CD4-positive, CD25-positive, alpha-beta regulatory T cell (primary cell): ENCODE data around the gene MINDY4. TPM values are rescaled to one million over a fixed set of nuclear protein-coding genes. Genes with fewer than 3 reads are reported as not detected.

Source experiments
- ATAC-seq, 2 donors: fragments of 150-1000 bp; cut with Tn5 transposase; one replicate each; pipeline ENCODE4 v1.10.0; 2021; ENCODE audit warnings: low read depth in 2 of 2, moderate number of reproducible peaks in 2 of 2, moderate library complexity in 1 of 2
- DNase-seq, 3 donors: peaks; one replicate each; pipeline versions ENCODE4 v3.0.0 to v3.0.0-alpha.2; 2012 to 2022; ENCODE audit warnings: mixed read lengths in 1 of 3
- H3K27ac ChIP-seq: one replicate; pipeline ENCODE4 v1.7.0; 2013; ENCODE audit warnings: mild to moderate bottlenecking, low read length; ENCODE audit not compliant: insufficient read depth, poor library complexity, severe bottlenecking
- H3K27me3 ChIP-seq: one replicate; pipeline ENCODE4 v1.7.0; 2013; ENCODE audit warnings: low read length; ENCODE audit not compliant: control insufficient read depth, insufficient read depth
- H3K36me3 ChIP-seq: one replicate; pipeline ENCODE4 v1.7.0; 2013; ENCODE audit warnings: mild to moderate bottlenecking, low read length, moderate library complexity; ENCODE audit not compliant: control insufficient read depth, insufficient read depth
- H3K4me1 ChIP-seq: 2 replicates; pipeline ENCODE4 v1.7.0; 2013; ENCODE audit warnings: mild to moderate bottlenecking, low read length; ENCODE audit not compliant: insufficient read depth, control insufficient read depth, poor library complexity, severe bottlenecking
- H3K4me3 ChIP-seq: one replicate; pipeline ENCODE4 v1.7.0; 2013; ENCODE audit warnings: low read depth, mild to moderate bottlenecking, low read length, moderate library complexity
- H3K9me3 ChIP-seq, 2 experiments: 1 replicate in 1 of 2; 2 replicates in 1 of 2; pipeline ENCODE4 v1.7.0; 2013; ENCODE audit warnings: low read length in 2 of 2, mild to moderate bottlenecking in 1 of 2, moderate library complexity in 1 of 2; ENCODE audit not compliant: control insufficient read depth in 2 of 2
- H3K27ac Mint-ChIP-seq, 3 donors: one replicate each; pipeline ENCODE4 v1.8.0; 2020 to 2022; ENCODE audit warnings: mild to moderate bottlenecking in 3 of 3, mixed read lengths in 3 of 3, moderate library complexity in 2 of 3
- H3K27me3 Mint-ChIP-seq: one replicate; pipeline ENCODE4 v1.8.0; 2022; ENCODE audit warnings: mild to moderate bottlenecking, mixed read lengths
- H3K36me3 Mint-ChIP-seq: one replicate; pipeline ENCODE4 v1.8.0; 2020; ENCODE audit warnings: mixed read lengths
- H3K4me1 Mint-ChIP-seq, 4 donors: one replicate each; pipeline ENCODE4 v1.8.0; 2020 to 2022; ENCODE audit warnings: mixed read lengths in 4 of 4, mild to moderate bottlenecking in 1 of 4
- H3K4me3 Mint-ChIP-seq, 4 donors: one replicate each; pipeline ENCODE4 v1.8.0; 2020 to 2022; ENCODE audit warnings: mild to moderate bottlenecking in 4 of 4, mixed read lengths in 4 of 4, moderate library complexity in 3 of 4
- H3K9me3 Mint-ChIP-seq, 7 donors: one replicate each; pipeline ENCODE4 v1.8.0; 2020 to 2022; ENCODE audit warnings: mixed read lengths in 7 of 7, mild to moderate bottlenecking in 3 of 7, moderate library complexity in 2 of 7
- polyA plus RNA-seq, 4 donors: library from polyadenylated mRNA; unstranded; fragments of 300-500 nt; fragmentation: Illumina TruSeq; gene quantifications; one replicate each; pipeline ENCODE4 v1.2.3, GENCODE V29; 2021
- total RNA-seq: library from RNA; stranded (reverse); gene quantifications from one replicate; pipeline ENCODE4 v1.2.3, GENCODE V29; 2022

MINDY4 gene
- total and polyA plus RNA-seq, 5 donors from 2014 or later = 0.17 to 1.0 (median 0.52) TPM

GRCh38 chr7:30735631-30736030 is 35.6 kb upstream of the MINDY4 start:
- DNase-seq (no peak), ATAC-seq (no peak)
- Mint-ChIP-seq H3K4me3 (no peak overlapping the region), H3K27me3 (no peaks in the 10 kb centered on the region), H3K27ac (peak overlapping the region in 2 of 3 donors; percentile 23 to 88), H3K36me3 (no peaks in the 10 kb centered on the region), H3K4me1 (peaks cover 12 to 74% (median 26%) of the 10 kb centered on the region in 4 donors), H3K9me3 (peaks cover 0 to 1% (median 0%) of the 10 kb centered on the region in 7 donors)
- Histone ChIP-seq H3K27me3 (no peaks in the 10 kb centered on the region), H3K36me3 (no peaks in the 10 kb centered on the region), H3K4me3 (no peak overlapping the region), H3K4me1 (peaks cover 41% of the 10 kb centered on the region), H3K27ac (no peak overlapping the region), H3K9me3 (no peaks in the 10 kb centered on the region)

DNA sequence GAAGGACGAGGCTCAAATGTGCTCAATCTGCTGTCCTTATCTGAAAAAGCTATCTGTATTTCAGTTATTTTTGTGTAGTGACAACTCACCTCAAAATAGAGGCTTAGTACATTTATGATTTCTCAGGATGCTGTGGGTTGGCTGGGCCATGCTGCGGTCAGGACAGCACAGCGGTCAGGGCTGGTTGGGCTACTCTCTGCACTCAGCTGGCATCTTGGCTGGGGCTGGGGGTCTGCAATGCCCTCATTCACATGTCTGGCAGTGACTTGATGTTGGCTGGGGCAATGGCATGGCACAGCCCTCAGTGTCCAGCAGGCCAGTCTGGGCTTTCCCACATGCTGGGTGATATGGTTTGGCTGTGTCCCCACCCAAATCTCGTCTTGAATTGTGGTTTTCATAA is 34.9 kb upstream of the MINDY4 start:
- Mint-ChIP-seq H3K27me3 (no peaks in the 10 kb centered on the region), H3K36me3 (no peaks in the 10 kb centered on the region), H3K4me1 (peaks cover 12 to 73% (median 25%) of the 10 kb centered on the region in 4 donors), H3K27ac (peak overlapping the region in 1 of 3 donors; percentile 67), H3K9me3 (peaks cover 0 to 1% (median 0%) of the 10 kb centered on the region in 7 donors), H3K4me3 (no peak overlapping the region)
- ATAC-seq = no peak
- Histone ChIP-seq H3K4me3 (no peak overlapping the region), H3K4me1 (peaks cover 39% of the 10 kb centered on the region), H3K9me3 (no peaks in the 10 kb centered on the region), H3K27me3 (no peaks in the 10 kb centered on the region), H3K27ac (no peak overlapping the region), H3K36me3 (no peaks in the 10 kb centered on the region)
- no peak for DNase-seq

- peak overlapping the region; percentile 13 to 76 (median 68) for H3K4me3 Mint-ChIP-seq
- H3K4me3 ChIP-seq = peak overlapping the region; percentile 65
- H3K4me1 Mint-ChIP-seq = peaks cover 12 to 60% (median 28%) of the 10 kb centered on the region in 4 donors
- no peaks in the 10 kb centered on the region for H3K27me3 Mint-ChIP-seq
- no peaks in the 10 kb centered on the region for H3K36me3 ChIP-seq
- no peaks in the 10 kb centered on the region for H3K27me3 ChIP-seq
- H3K4me1 ChIP-seq = peaks cover 38% of the 10 kb centered on the region
- DNase-seq (peak in 2 of 3 donors; percentile 45 to 66), ATAC-seq (peak; percentile 58 to 68)
- peak overlapping the region; percentile 66 for H3K27ac ChIP-seq
- no peaks in the 10 kb centered on the region for H3K9me3 ChIP-seq
- peak overlapping the region; percentile 94 to 99 (median 95) for H3K27ac Mint-ChIP-seq
- no peaks in the 10 kb centered on the region for H3K36me3 Mint-ChIP-seq
- H3K9me3 Mint-ChIP-seq = peaks cover 0 to 1% (median 0%) of the 10 kb centered on the region in 7 donors
These were observed 32.9 kb upstream of the MINDY4 start for GRCh38 chr7:30738026-30738915.

DNA sequence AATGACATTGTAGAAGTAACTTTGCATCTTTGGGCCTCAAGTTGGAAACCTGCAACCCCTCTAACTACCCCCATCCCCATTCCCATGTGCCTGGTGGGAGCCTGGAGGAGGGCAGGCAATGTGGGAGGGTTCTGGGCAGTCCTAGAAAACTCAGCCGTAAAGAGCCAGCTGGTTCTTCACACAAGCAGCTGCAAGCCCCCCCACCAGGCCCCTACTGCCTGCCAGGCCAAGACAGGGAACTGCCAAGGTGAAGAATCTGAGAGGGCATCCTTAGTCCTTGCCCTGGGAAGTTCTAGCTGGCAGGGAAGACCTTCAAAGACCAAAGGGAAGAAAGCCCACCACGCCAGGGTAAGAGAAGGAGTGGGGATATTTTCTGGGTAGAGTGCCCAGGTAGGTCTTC is 31.5 kb upstream of the MINDY4 start:
- Histone ChIP-seq H3K27me3 (no peaks in the 10 kb centered on the region), H3K9me3 (no peaks in the 10 kb centered on the region), H3K4me1 (peaks cover 38% of the 10 kb centered on the region), H3K36me3 (no peaks in the 10 kb centered on the region), H3K27ac (peak overlapping the region; percentile 66), H3K4me3 (no peak overlapping the region)
- no peak overlapping the region for H3K4me3 Mint-ChIP-seq
- no peaks in the 10 kb centered on the region for H3K9me3 Mint-ChIP-seq
- H3K36me3 Mint-ChIP-seq = no peaks in the 10 kb centered on the region
- peaks cover 12 to 60% (median 30%) of the 10 kb centered on the region in 4 donors for H3K4me1 Mint-ChIP-seq
- no peak for ATAC-seq
- peak overlapping the region in 2 of 3 donors; percentile 94 to 95 for H3K27ac Mint-ChIP-seq
- no peak for DNase-seq
- H3K27me3 Mint-ChIP-seq = no peaks in the 10 kb centered on the region

GRCh38 chr7:30740417-30741181 is 30.6 kb upstream of the MINDY4 start:
- H3K9me3 ChIP-seq = no peaks in the 10 kb centered on the region
- no peaks in the 10 kb centered on the region for H3K27me3 ChIP-seq
- Mint-ChIP-seq H3K27me3 (no peaks in the 10 kb centered on the region), H3K36me3 (no peaks in the 10 kb centered on the region), H3K27ac (peak overlapping the region in 2 of 3 donors; percentile 46 to 79), H3K4me1 (peaks cover 12 to 51% (median 29%) of the 10 kb centered on the region in 4 donors), H3K9me3 (no peaks in the 10 kb centered on the region), H3K4me3 (no peak overlapping the region)
- H3K4me1 ChIP-seq = peaks cover 38% of the 10 kb centered on the region
- peak; percentile 42 to 57 for ATAC-seq
- peak; percentile 57 to 73 (median 71) for DNase-seq
- no peak overlapping the region for H3K27ac ChIP-seq
- no peak overlapping the region for H3K4me3 ChIP-seq
- H3K36me3 ChIP-seq = no peaks in the 10 kb centered on the region

DNA sequence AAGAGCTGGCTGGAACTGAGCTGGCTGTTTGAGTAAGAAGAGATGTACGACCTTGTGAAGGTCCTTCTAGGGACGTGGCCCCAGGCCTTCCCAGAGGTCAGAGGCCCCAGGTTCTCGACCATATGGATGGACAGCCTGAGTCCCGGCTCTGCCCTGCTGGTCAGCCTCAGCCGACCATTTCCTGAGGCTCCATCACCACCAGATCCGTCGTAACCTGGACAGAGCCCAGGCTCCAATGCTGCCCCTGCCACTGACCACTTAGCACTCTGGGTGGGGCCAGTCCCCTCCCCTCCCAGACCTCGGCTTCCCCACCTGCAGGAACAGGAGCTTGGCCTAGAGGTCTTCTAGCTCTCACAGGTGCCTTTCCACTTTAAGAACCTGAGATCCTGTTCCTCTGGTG is 29.9 kb upstream of the MINDY4 start:
- Histone ChIP-seq H3K27ac (no peak overlapping the region), H3K36me3 (no peaks in the 10 kb centered on the region), H3K9me3 (no peaks in the 10 kb centered on the region), H3K4me1 (peaks cover 38% of the 10 kb centered on the region), H3K4me3 (no peak overlapping the region), H3K27me3 (no peaks in the 10 kb centered on the region)
- no peak overlapping the region for H3K27ac Mint-ChIP-seq
- DNase-seq (no peak), ATAC-seq (no peak)
- H3K36me3 Mint-ChIP-seq = no peaks in the 10 kb centered on the region
- no peaks in the 10 kb centered on the region for H3K9me3 Mint-ChIP-seq
- peaks cover 12 to 49% (median 29%) of the 10 kb centered on the region in 4 donors for H3K4me1 Mint-ChIP-seq
- no peaks in the 10 kb centered on the region for H3K27me3 Mint-ChIP-seq
- no peak overlapping the region for H3K4me3 Mint-ChIP-seq

GRCh38 chr7:30743371-30744074 is 27.7 kb upstream of the MINDY4 start:
- Mint-ChIP-seq H3K4me1 (peaks cover 0 to 33% (median 14%) of the 10 kb centered on the region in 4 donors), H3K27me3 (no peaks in the 10 kb centered on the region), H3K9me3 (no peaks in the 10 kb centered on the region), H3K36me3 (no peaks in the 10 kb centered on the region), H3K4me3 (no peak overlapping the region), H3K27ac (peak overlapping the region in 2 of 3 donors; percentile 44 to 65)
- ATAC-seq (no peak), DNase-seq (no peak)
- H3K4me1 ChIP-seq = peaks cover 21% of the 10 kb centered on the region
- H3K27me3 ChIP-seq = no peaks in the 10 kb centered on the region
- no peaks in the 10 kb centered on the region for H3K36me3 ChIP-seq
- no peak overlapping the region for H3K27ac ChIP-seq
- no peaks in the 10 kb centered on the region for H3K9me3 ChIP-seq
- H3K4me3 ChIP-seq = no peak overlapping the region
